Measurements from ENCODE around the gene FAT1. TPM values are rescaled to one million over a fixed set of nuclear protein-coding genes. Genes with fewer than 3 reads are reported as not detected.

Gene FAT1
- total and polyA plus RNA-seq, 9 of the 15 experiments (the other 6 are each of a cell fraction or from before 2014, with no cell fraction given) = 6.0 to 38.4 (median 21.4) TPM

DNA sequence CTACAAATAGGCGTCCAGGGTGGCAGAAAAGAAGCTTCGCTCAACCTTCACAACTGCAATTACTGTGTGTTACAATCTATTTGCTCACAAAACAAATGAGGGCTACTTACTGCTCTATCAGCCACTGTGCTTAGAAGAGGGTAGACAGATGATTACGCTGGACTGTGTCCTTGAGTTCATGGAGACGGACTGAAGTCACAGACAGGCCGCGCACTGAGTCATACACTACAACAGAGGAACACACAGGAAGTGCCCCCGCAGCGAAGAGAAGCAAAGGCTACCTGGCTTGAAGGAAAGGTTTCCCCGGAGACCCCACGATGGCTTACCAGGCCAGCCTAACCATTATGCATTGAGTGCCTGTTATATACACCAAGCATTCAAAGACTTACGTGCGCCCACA, 25.6 kb downstream of the FAT1 start:
- Histone ChIP-seq H3K27ac (ENCODE audit: extremely low read depth, low read depth, low read length) (no peak overlapping the region), H3K4me2 (ENCODE audit: insufficient read depth, low read length) (no peak overlapping the region), H3K9me1 (ENCODE audit: control insufficient read depth, insufficient read depth, low read length) (no peaks in the 10 kb centered on the region), H3K4me1 (replicated peaks in 1 of 2; ENCODE audit: control insufficient read depth in 2 of 2, insufficient read depth in 2 of 2, low read length in 2 of 2) (peaks cover 7 to 9% of the 10 kb centered on the region in 2 experiments; a peak in 4 of 5 replicates), H3K9me3 (replicated peaks; ENCODE audit: control insufficient read depth, insufficient read depth, low read depth, low read length) (no peaks in the 10 kb centered on the region), H3K4me3 (no peak overlapping the region), H3K36me3 (ENCODE audit: control insufficient read depth, insufficient read depth, low read length) (no peaks in the 10 kb centered on the region), H4K20me1 (replicated peaks; ENCODE audit: control insufficient read depth, insufficient read depth, low read length) (no peaks in the 10 kb centered on the region), H3K9ac (ENCODE audit: insufficient read depth in 1 of 2, low read depth in 2 of 2, low read length in 2 of 2) (no peak overlapping the region), H3K27me3 (ENCODE audit: control insufficient read depth in 2 of 2, insufficient read depth in 2 of 2, low read length in 2 of 2) (no peaks in the 10 kb centered on the region), H3K79me2 (ENCODE audit: control insufficient read depth, insufficient read depth, low read length) (no peaks in the 10 kb centered on the region), H2AFZ (ENCODE audit: low read depth, low read length) (no peak overlapping the region)
- CTCF ChIA-PET (ENCODE audit: low intra/inter-chr PET ratio) = no interaction called here
- FAIRE-seq = no peak
- DNase-seq (ENCODE audit: extremely low read depth in 1 of 4, low spot score in 3 of 4) = no peak
- no TSS peak for BruUV-seq (replicated peaks)
- intact Hi-C loops (cut with micrococcal nuclease) (no loop called here), in situ Hi-C loops (cut with MboI) (no loop called here)
- POLR2A ChIA-PET = no interaction called here
- TF ChIP-seq TEAD1 (CRISPR knock-in tag; IDR thresholded peaks at IDR 0.05) (no peak), MXI1 (IDR thresholded peaks at IDR 0.05; ENCODE audit: low read depth, low read length) (no peak), ZNF436 (CRISPR knock-in tag; IDR thresholded peaks at IDR 0.05) (no peak), XRCC3 (IDR thresholded peaks at IDR 0.05) (no peak), NRF1 (conservative IDR thresholded peaks at IDR 0.05 in 1 of 2, IDR thresholded peaks at IDR 0.05 in 1 of 2) (no peak), ZNF707 (CRISPR knock-in tag; conservative IDR thresholded peaks at IDR 0.05) (no peak), HSF4 (CRISPR knock-in tag; IDR thresholded peaks at IDR 0.05; ENCODE audit: borderline replicate concordance) (no peak), SMARCA4 (IDR thresholded peaks at IDR 0.05) (no peak), NFATC3 (IDR thresholded peaks at IDR 0.05) (no peak), ZNF263 (CRISPR knock-in tag; IDR thresholded peaks at IDR 0.05; ENCODE audit: borderline replicate concordance) (no peak), RBM15 (IDR thresholded peaks at IDR 0.05; ENCODE audit: insufficient read depth, low read length) (no peak), ZNF274 (IDR thresholded peaks at IDR 0.05; ENCODE audit: borderline replicate concordance, low read depth, low read length) (no peak)
- WGBS (ENCODE audit: insufficient coverage, low coverage, missing lambda C conversion rate) = 60% methylated on average over 11 of the region's 12 CpGs
- no peak for ATAC-seq
